ENCODE data around the gene FBXO41. TPM values are rescaled to one million over a fixed set of nuclear protein-coding genes. Genes with fewer than 3 reads are reported as not detected.

Gene FBXO41
- total RNA-seq, 1 experiment from 2014 or later: 34.9 TPM

- no peaks in the 10 kb centered on the region for H3K9me2 ChIP-seq (ENCODE audit: insufficient read depth)
- intact Hi-C loops (cut with micrococcal nuclease): no loop called here
- peaks cover 36% of the 10 kb centered on the region; the same call in 1 of the 2 replicates for H3K27me3 ChIP-seq (ENCODE audit: insufficient read depth, low read length)
- H2AFZ ChIP-seq (ENCODE audit: low read depth, low read length, poor library complexity, severe bottlenecking): no peak overlapping the region
- CTCF ChIA-PET: no interaction called here
- no peak overlapping the region for H3K9ac ChIP-seq (ENCODE audit: low read length)
- no peak overlapping the region for H3K27ac ChIP-seq (ENCODE audit: low read depth, low read length)
- POLR2A ChIA-PET: no interaction called here
- H3K4me1 ChIP-seq (ENCODE audit: control insufficient read depth in 1 of 2, insufficient read depth in 2 of 2, low read length in 2 of 2): no peaks in the 10 kb centered on the region
- no peak overlapping the region for H3K4me2 ChIP-seq (ENCODE audit: low read length)
- no peaks in the 10 kb centered on the region for H3K9me3 ChIP-seq (ENCODE audit: control insufficient read depth in 1 of 2, insufficient read depth in 1 of 2, low read depth in 1 of 2, low read length in 2 of 2)
- TF ChIP-seq TCF7L2 (IDR thresholded peaks at IDR 0.05; ENCODE audit: borderline replicate concordance, extremely low read depth, insufficient read depth, insufficient read length) (no peak), MAX (IDR thresholded peaks at IDR 0.05) (no peak), SP1 (IDR thresholded peaks at IDR 0.05; ENCODE audit: low read depth) (no peak), POLR2A (IDR thresholded peaks at IDR 0.05; ENCODE audit: borderline replicate concordance, extremely low read depth, insufficient read depth, insufficient read length) (no peak), JUND (IDR thresholded peaks at IDR 0.05) (no peak), ZFX (IDR thresholded peaks at IDR 0.05) (no peak), EGR1 (IDR thresholded peaks at IDR 0.05; ENCODE audit: low read depth) (no peak), YY1 (IDR thresholded peaks at IDR 0.05; ENCODE audit: extremely low read depth, insufficient replicate concordance, low read depth, low read length) (no peak)
- RAD21 ChIA-PET (ENCODE audit: low non-redundant PET in 1 of 2, low total read pairs in 2 of 2, uncharacterized antibody in 2 of 2, unreplicated experiment in 2 of 2): no interaction called here
- H3K4me3 ChIP-seq (replicated peaks in 1 of 2; ENCODE audit: low read depth in 1 of 2, low read length in 2 of 2): no peak overlapping the region
- H4K20me1 ChIP-seq (ENCODE audit: insufficient read depth): no peaks in the 10 kb centered on the region
- BruUV-seq (replicated peaks): no TSS peak
- H3K36me3 ChIP-seq (ENCODE audit: control insufficient read depth in 1 of 2, insufficient read depth in 2 of 2, low read length in 2 of 2): no peaks in the 10 kb centered on the region
- H3K79me2 ChIP-seq (ENCODE audit: insufficient read depth, low read length): no peaks in the 10 kb centered on the region
- no peak for DNase-seq (ENCODE audit: low read depth, low spot score)
- ATAC-seq: no peak
These were observed 39.3 kb upstream of the FBXO41 start for GRCh38 chr2:73323551-73323950.

GRCh38 chr2:73314441-73314840 is 30.2 kb upstream of the FBXO41 start:
- ChIA-PET RAD21 (ENCODE audit: low non-redundant PET in 1 of 2, low total read pairs in 2 of 2, uncharacterized antibody in 2 of 2, unreplicated experiment in 2 of 2) (no interaction called here), POLR2A (no interaction called here), CTCF (no interaction called here)
- Histone ChIP-seq H3K36me3 (ENCODE audit: control insufficient read depth in 1 of 2, insufficient read depth in 2 of 2, low read length in 2 of 2) (no peaks in the 10 kb centered on the region), H3K4me2 (ENCODE audit: low read length) (no peak overlapping the region), H2AFZ (ENCODE audit: low read depth, low read length, poor library complexity, severe bottlenecking) (no peak overlapping the region), H4K20me1 (ENCODE audit: insufficient read depth) (no peaks in the 10 kb centered on the region), H3K9me2 (ENCODE audit: insufficient read depth) (no peaks in the 10 kb centered on the region), H3K79me2 (ENCODE audit: insufficient read depth, low read length) (no peaks in the 10 kb centered on the region), H3K4me3 (replicated peaks in 1 of 2; ENCODE audit: low read depth in 1 of 2, low read length in 2 of 2) (no peak overlapping the region), H3K9me3 (ENCODE audit: control insufficient read depth in 1 of 2, insufficient read depth in 1 of 2, low read depth in 1 of 2, low read length in 2 of 2) (no peaks in the 10 kb centered on the region), H3K9ac (ENCODE audit: low read length) (no peak overlapping the region), H3K27me3 (ENCODE audit: insufficient read depth, low read length) (no peaks in the 10 kb centered on the region), H3K4me1 (ENCODE audit: control insufficient read depth in 1 of 2, insufficient read depth in 2 of 2, low read length in 2 of 2) (no peaks in the 10 kb centered on the region), H3K27ac (ENCODE audit: low read depth, low read length) (no peak overlapping the region)
- ATAC-seq (no peak), DNase-seq (ENCODE audit: low read depth, low spot score) (no peak)
- no TSS peak for BruUV-seq (replicated peaks)
- intact Hi-C loops (cut with micrococcal nuclease): no loop called here
- TF ChIP-seq RAD21 (IDR thresholded peaks at IDR 0.05; ENCODE audit: low read depth) (no peak), POLR2A (IDR thresholded peaks at IDR 0.05; ENCODE audit: borderline replicate concordance, extremely low read depth, insufficient read depth, insufficient read length) (no peak), YY1 (IDR thresholded peaks at IDR 0.05; ENCODE audit: extremely low read depth, insufficient replicate concordance, low read depth, low read length) (no peak), CTCF (IDR thresholded peaks at IDR 0.05 in 2 of 3, conservative IDR thresholded peaks at IDR 0.05 in 1 of 3; ENCODE audit: borderline replicate concordance in 1 of 3, insufficient read depth in 1 of 3, low read depth in 2 of 3, low read length in 2 of 3) (no peak), SP1 (IDR thresholded peaks at IDR 0.05; ENCODE audit: low read depth) (no peak), EGR1 (IDR thresholded peaks at IDR 0.05; ENCODE audit: low read depth) (no peak), FOSL1 (IDR thresholded peaks at IDR 0.05; ENCODE audit: low read depth) (no peak), ZBTB33 (IDR thresholded peaks at IDR 0.05; ENCODE audit: extremely low read depth, insufficient replicate concordance, low read length) (no peak), SRF (IDR thresholded peaks at IDR 0.05; ENCODE audit: low read depth) (no peak), JUND (IDR thresholded peaks at IDR 0.05) (no peak), SIN3A (IDR thresholded peaks at IDR 0.05; ENCODE audit: low read depth) (no peak), ELF1 (IDR thresholded peaks at IDR 0.05; ENCODE audit: borderline replicate concordance, low read depth) (no peak), CBX3 (IDR thresholded peaks at IDR 0.05; ENCODE audit: low read depth) (no peak), EZH2 (IDR thresholded peaks at IDR 0.05) (no peak), EZH2phosphoT487 (IDR thresholded peaks at IDR 0.05; ENCODE audit: borderline replicate concordance) (no peak), MAX (IDR thresholded peaks at IDR 0.05) (no peak)
